ENCODE results near the gene MYO7A. TPM values are rescaled to one million over a fixed set of nuclear protein-coding genes. Genes with fewer than 3 reads are reported as not detected.

MYO7A gene
- total and polyA plus RNA-seq, 2 of the 4 experiments (the other 2 are of a cell fraction) = 0.02 TPM; not detected in 1

GRCh38 chr11:77249427-77249826 is 121.4 kb downstream of the MYO7A start:
- peak overlapping the region; percentile 13 for H2BK5ac ChIP-seq (ENCODE audit: low read depth, low read length, poor library complexity, severe bottlenecking)
- H3K27me3 ChIP-seq (ENCODE audit: control insufficient read depth, insufficient read depth, low read length) = no peaks in the 10 kb centered on the region
- no peak overlapping the region for H3K14ac ChIP-seq (replicated peaks; ENCODE audit: low read depth, low read length)
- peak overlapping the region; percentile 44; the same call in 1 of the 2 replicates for H2BK20ac ChIP-seq (ENCODE audit: low read depth, low read length)
- H3K4me2 ChIP-seq (ENCODE audit: low read depth, low read length) = peak overlapping the region; percentile 69; the same call in 1 of the 2 replicates
- CTCF ChIA-PET = interaction anchor here (0.6 kb wide), 2 partner anchors 34 to 116 kb away, joined by 3 read pairs; no protein-coding TSS in a partner anchor
- H3K79me1 ChIP-seq (ENCODE audit: low read depth in 1 of 2, low read length in 2 of 2) = no peaks in the 10 kb centered on the region
- H2BK120ac ChIP-seq (ENCODE audit: low read depth, low read length) = peak overlapping the region; percentile 56
- 25% methylated on average over 1 of the region's 3 CpGs; no CpG with 5 or more reads in 1 of the 2 experiments for WGBS, 2 experiments (ENCODE audit: extremely low coverage in 2 of 2, insufficient read length in 1 of 2)
- peak overlapping the region in 1 of 2 experiments; percentile 39; a peak in 1 of 4 replicates for H4K8ac ChIP-seq (ENCODE audit: low read depth in 2 of 2, low read length in 2 of 2)
- DNase-seq = peak; percentile 48
- dilution Hi-C loops (cut with HindIII; ENCODE audit: low sequenced_read_pairs, unreplicated experiment) (no loop called here), intact Hi-C loops (cut with micrococcal nuclease) (no loop called here), in situ Hi-C loops (cut with MboI; ENCODE audit: low sequenced_read_pairs) (no loop called here)
- no peak overlapping the region for H2AK5ac ChIP-seq (ENCODE audit: low read depth, low read length)
- H3K4ac ChIP-seq (ENCODE audit: low read depth, low read length) = no peak overlapping the region
- no peak overlapping the region for H2AFZ ChIP-seq (replicated peaks; ENCODE audit: low read length, poor library complexity)
- POLR2A ChIA-PET (ENCODE audit: unreplicated experiment) = no interaction called here
- H3K56ac ChIP-seq (ENCODE audit: extremely low read depth, insufficient read depth, low read length) = no peak overlapping the region; the same call in 1 of the 2 replicates
- H3K9me1 ChIP-seq (ENCODE audit: insufficient read depth, low read length) = no peaks in the 10 kb centered on the region; the same call in 1 of the 2 replicates
- H4K20me1 ChIP-seq (ENCODE audit: insufficient read depth, low read length) = no peaks in the 10 kb centered on the region
- TF ChIP-seq SMC3 (IDR thresholded peaks at IDR 0.05; ENCODE audit: low read depth, low read length) (no peak), ELK1 (IDR thresholded peaks at IDR 0.05; ENCODE audit: borderline replicate concordance, low read depth, low read length) (no peak), NFE2L2 (IDR thresholded peaks at IDR 0.05; ENCODE audit: low read depth, low read length) (no peak), BHLHE40 (IDR thresholded peaks at IDR 0.05; ENCODE audit: low read depth, low read length) (no peak), CHD1 (IDR thresholded peaks at IDR 0.05; ENCODE audit: low read depth, low read length) (no peak), CTCF (conservative IDR thresholded peaks at IDR 0.05; ENCODE audit: low read depth, low read length) (no peak), RFX5 (IDR thresholded peaks at IDR 0.05; ENCODE audit: low read depth, low read length) (no peak), FOS (IDR thresholded peaks at IDR 0.05; ENCODE audit: low read depth, low read length) (no peak)
- BruUV-seq (replicated peaks) = no TSS peak
- H3K4me3 ChIP-seq (ENCODE audit: insufficient read depth, low read depth, low read length) = no peak overlapping the region
- no peak overlapping the region for H3K9ac ChIP-seq (ENCODE audit: low read depth, low read length)
- no peak overlapping the region for H4K91ac ChIP-seq (ENCODE audit: insufficient read depth, low read depth, low read length)
- no peaks in the 10 kb centered on the region for H3K36me3 ChIP-seq (ENCODE audit: control insufficient read depth, insufficient read depth, low read length)
- no peaks in the 10 kb centered on the region; the same call in 1 of the 2 replicates for H3K9me3 ChIP-seq (ENCODE audit: control insufficient read depth, insufficient read depth, low read length)
- ATAC-seq (ENCODE audit: low read depth) = no peak
- H3K23ac ChIP-seq (ENCODE audit: low read depth, low read length) = peak overlapping the region; percentile 18; the same call in 1 of the 2 replicates
- peak overlapping the region; percentile 48; the same call in 1 of the 2 replicates for H3K18ac ChIP-seq (ENCODE audit: low read depth, low read length)
- peaks cover 8% of the 10 kb centered on the region; the same call in 1 of the 2 replicates for H3K4me1 ChIP-seq (ENCODE audit: control insufficient read depth, insufficient read depth, low read length)
- no peak overlapping the region for H2AK9ac ChIP-seq (replicated peaks; ENCODE audit: low read depth, low read length, poor library complexity)
- no peak overlapping the region for H4K5ac ChIP-seq (ENCODE audit: low read depth, low read length)
- no peak overlapping the region for H3K27ac ChIP-seq (ENCODE audit: insufficient read depth, low read length)
- H2BK15ac ChIP-seq (ENCODE audit: low read depth, low read length) = 0 out of 3 replicates have a peak overlapping the region, but pooled peaks have one; percentile 47
